HepG2 (cell line): ENCODE results near the gene CPAMD8. TPM values are rescaled to one million over a fixed set of nuclear protein-coding genes. Genes with fewer than 3 reads are reported as not detected.
A peak's percentile ranks its signal among the peaks of the same experiment; 100 is the strongest.

Experiments used
- CENPX ChIP-seq: sonication (generic); formaldehyde crosslinking; IDR thresholded peaks from 2 replicates; pipeline ENCODE4 v1.9.0; 2021; ENCODE audit warnings: mild to moderate bottlenecking, missing genetic modification reagents, moderate library complexity
- HNRNPUL1 ChIP-seq: fragments of 200-400 bp; formaldehyde crosslinking; IDR thresholded peaks from 2 replicates; pipeline ENCODE4 v1.6.1; 2017; ENCODE audit warnings: low read depth, mild to moderate bottlenecking, low read length, moderate library complexity
- HOXA9 ChIP-seq: sonication (generic); formaldehyde crosslinking; IDR thresholded peaks from 2 replicates; pipeline ENCODE4 v1.8.1; 2022; ENCODE audit warnings: missing genetic modification reagents, mild to moderate bottlenecking, moderate library complexity, borderline replicate concordance
- JARID2 ChIP-seq: sonication (generic); formaldehyde crosslinking; IDR thresholded peaks from 2 replicates; pipeline ENCODE4 v1.8.1; 2023; ENCODE audit warnings: missing genetic modification reagents, inconsistent platforms; ENCODE audit not compliant: insufficient replicate concordance
- MAFG ChIP-seq: sonication (generic); formaldehyde crosslinking; IDR thresholded peaks from 2 replicates; pipeline ENCODE4 v1.5.1; 2020; ENCODE audit warnings: mild to moderate bottlenecking, missing genetic modification reagents
- MXI1 ChIP-seq: IDR thresholded peaks from 3 replicates; pipeline ENCODE4 v1.6.1; 2012; ENCODE audit warnings: low read depth, low read length, inconsistent platforms, borderline replicate concordance
- NCOA5 ChIP-seq: sonication (generic); formaldehyde crosslinking; IDR thresholded peaks from 2 replicates; pipeline ENCODE4 v1.4.0; 2020; ENCODE audit warnings: missing genetic modification reagents
- NFIB ChIP-seq: sonication (generic); formaldehyde crosslinking; IDR thresholded peaks from 2 replicates; pipeline ENCODE4 v1.9.0; 2021; ENCODE audit warnings: missing genetic modification reagents, mild to moderate bottlenecking, borderline replicate concordance
- POGZ ChIP-seq: sonication (generic); formaldehyde crosslinking; IDR thresholded peaks from 2 replicates; pipeline ENCODE4 v1.4.0; 2020; ENCODE audit warnings: mild to moderate bottlenecking, missing genetic modification reagents
- RARG ChIP-seq: sonication (generic); formaldehyde crosslinking; IDR thresholded peaks from 2 replicates; pipeline ENCODE4 v1.4.0; 2020; ENCODE audit warnings: low read depth, mild to moderate bottlenecking, missing genetic modification reagents
- RCOR2 ChIP-seq: IDR thresholded peaks from 2 replicates; pipeline ENCODE4 v1.6.1; 2016; ENCODE audit warnings: missing biosample characterization, missing genetic modification reagents
- RFXANK ChIP-seq: IDR thresholded peaks from 2 replicates; pipeline ENCODE4 v1.6.1; 2016
- RXRB ChIP-seq: IDR thresholded peaks from 2 replicates; pipeline ENCODE4 v1.6.1; 2016; ENCODE audit warnings: borderline replicate concordance, missing genetic modification reagents, missing compliant biosample characterization
- SIN3A ChIP-seq: IDR thresholded peaks from 2 replicates; pipeline ENCODE4 v1.6.1; 2011; ENCODE audit warnings: low read depth, mild to moderate bottlenecking, control low read depth, low read length, borderline replicate concordance
- SP5 ChIP-seq: IDR thresholded peaks from 2 replicates; pipeline ENCODE4 v1.6.1; 2016; ENCODE audit warnings: low read depth, borderline replicate concordance
- ZBTB3 ChIP-seq: sonication (generic); formaldehyde crosslinking; IDR thresholded peaks from 2 replicates; pipeline ENCODE4 v1.4.0; 2020; ENCODE audit warnings: low read depth, mild to moderate bottlenecking, moderate library complexity, missing genetic modification reagents, borderline replicate concordance
- ZNF484 ChIP-seq: sonication (generic); formaldehyde crosslinking; IDR thresholded peaks from 2 replicates; pipeline ENCODE4 v1.5.1; 2020; ENCODE audit warnings: mild to moderate bottlenecking, low read depth, missing genetic modification reagents, borderline replicate concordance
- ZNF564 ChIP-seq: sonication (generic); formaldehyde crosslinking; IDR thresholded peaks from 2 replicates; pipeline ENCODE4 v1.8.1; 2023; ENCODE audit warnings: mild to moderate bottlenecking, missing genetic modification reagents
- ZNF570 ChIP-seq: sonication (generic); formaldehyde crosslinking; IDR thresholded peaks from 2 replicates; pipeline ENCODE4 v1.4.0; 2020; ENCODE audit warnings: mild to moderate bottlenecking, missing genetic modification reagents, borderline replicate concordance
- ZNF646 ChIP-seq: sonication (generic); formaldehyde crosslinking; IDR thresholded peaks from 2 replicates; pipeline ENCODE4 v1.9.0; 2021; ENCODE audit warnings: mild to moderate bottlenecking, missing genetic modification reagents
- ZNF678 ChIP-seq: sonication (generic); formaldehyde crosslinking; IDR thresholded peaks from 2 replicates; pipeline ENCODE4 v1.4.0; 2020; ENCODE audit warnings: mild to moderate bottlenecking, missing genetic modification reagents
- ZNF883 ChIP-seq: sonication (generic); formaldehyde crosslinking; IDR thresholded peaks from 2 replicates; pipeline ENCODE4 v1.5.1; 2020; ENCODE audit warnings: mild to moderate bottlenecking, missing genetic modification reagents; ENCODE audit errors: not compliant biosample characterization
- polyA plus RNA-seq, 8 experiments: library from polyadenylated mRNA; depleted of rRNA in 3 of 8; stranded (reverse) in 7 of 8; unstranded in 1 of 8; fragments of >200 nt; fragmentation: Illumina TruSeq in 4 of 8; extraction: Trizol in 4 of 8; gene quantifications; 2 replicates each; pipeline versions ENCODE4 v1.2.1 to v1.2.3, GENCODE V29; 2011 to 2016; ENCODE audit warnings: low read depth in 4 of 8, missing spikeins in 1 of 8, mixed read lengths in 1 of 8; ENCODE audit not compliant: insufficient read depth in 1 of 8
- total RNA-seq, 5 experiments: library from RNA; depleted of rRNA; stranded (reverse); fragments of >200 nt; fragmentation: Illumina TruSeq; extraction: Trizol; gene quantifications; 2 replicates each; pipeline ENCODE4 v1.2.3, GENCODE V29; 2016; ENCODE audit warnings: low read depth in 1 of 5
- TF ChIP-seq, protein P1 (sequence below): IDR thresholded peaks from 2 replicates; pipeline ENCODE4 v1.6.1; 2016; ENCODE audit warnings: missing compliant biosample characterization, missing genetic modification reagents, borderline replicate concordance

Gene CPAMD8
- total and polyA plus RNA-seq, 2 of the 13 experiments (the other 11 are each of a cell fraction or from before 2014, with no cell fraction given), result 0.29 to 0.34 TPM

DNA sequence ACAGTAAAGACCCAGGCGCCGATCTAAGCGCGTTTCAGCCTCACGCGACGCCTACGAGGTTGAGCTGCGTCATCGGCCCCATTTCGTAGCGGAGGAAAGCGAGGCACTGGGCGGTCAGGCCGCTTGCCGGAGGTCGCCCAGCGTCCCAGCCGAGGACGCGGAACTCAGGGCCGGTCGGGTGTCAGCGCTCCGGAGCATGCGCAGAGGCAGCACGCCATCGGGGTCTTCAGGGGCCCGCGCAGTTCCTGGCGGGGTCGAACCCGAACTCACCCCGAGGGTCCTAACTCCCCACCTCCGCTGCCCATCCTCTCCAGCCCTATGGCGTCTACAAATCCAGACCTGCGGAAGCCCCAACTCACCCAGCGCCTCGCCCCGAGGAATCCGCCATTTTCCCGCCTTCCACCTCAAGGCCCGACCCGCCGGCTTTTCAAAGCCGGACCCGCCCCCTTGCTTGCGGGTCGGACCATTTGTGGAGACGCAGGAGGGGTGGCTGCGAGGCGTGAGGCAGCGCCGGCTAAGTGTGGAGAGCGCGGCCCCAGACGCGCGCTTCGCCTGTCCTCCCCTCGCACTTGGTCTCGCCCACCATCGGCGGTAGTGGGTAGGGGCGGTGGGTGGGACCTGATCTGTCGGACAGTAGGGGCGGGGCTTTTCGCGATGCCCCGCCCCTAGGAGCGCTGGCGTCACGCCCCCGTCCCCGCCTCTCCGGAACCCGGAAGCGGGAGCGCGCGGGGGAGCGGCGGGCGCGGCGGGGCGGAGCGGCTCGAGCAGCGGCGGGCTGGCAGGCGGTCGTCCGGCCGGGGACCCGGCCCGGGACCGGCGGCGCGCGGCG lies 48.6 kb upstream of the CPAMD8 start, which contains the start of the genes HAUS8 and MYO9B (continued):
- TF ChIP-seq NCOA5 (CRISPR knock-in tag) (no peak), NFIB (CRISPR knock-in tag) (no peak), HOXA9 (CRISPR knock-in tag) (no peak), ZBTB3 (CRISPR knock-in tag) (no peak), SP5 (peak; percentile 89), ZNF570 (CRISPR knock-in tag) (no peak), RXRB (CRISPR knock-in tag) (peak; percentile 60), ZNF883 (CRISPR knock-in tag) (no peak), RFXANK (CRISPR knock-in tag) (no peak), SIN3A (peak; percentile 97; the same call in 1 of the 2 replicates), MXI1 (peak; percentile 88; the same call in 2 of the 3 replicates), ZNF678 (CRISPR knock-in tag) (peak; percentile 72; the same call in 1 of the 2 replicates), RARG (CRISPR knock-in tag) (no peak; the same call in 1 of the 2 replicates), ZNF484 (no peak), HNRNPUL1 (0 out of 2 replicates have a peak, but pooled peaks have one; percentile 44), ZNF564 (CRISPR knock-in tag) (no peak), MAFG (no peak), RCOR2 (CRISPR knock-in tag) (no peak), JARID2 (CRISPR knock-in tag) (no peak), POGZ (peak; percentile 88), ZNF646 (CRISPR knock-in tag) (no peak), CENPX (no peak)
- TF ChIP-seq, protein P1, sequence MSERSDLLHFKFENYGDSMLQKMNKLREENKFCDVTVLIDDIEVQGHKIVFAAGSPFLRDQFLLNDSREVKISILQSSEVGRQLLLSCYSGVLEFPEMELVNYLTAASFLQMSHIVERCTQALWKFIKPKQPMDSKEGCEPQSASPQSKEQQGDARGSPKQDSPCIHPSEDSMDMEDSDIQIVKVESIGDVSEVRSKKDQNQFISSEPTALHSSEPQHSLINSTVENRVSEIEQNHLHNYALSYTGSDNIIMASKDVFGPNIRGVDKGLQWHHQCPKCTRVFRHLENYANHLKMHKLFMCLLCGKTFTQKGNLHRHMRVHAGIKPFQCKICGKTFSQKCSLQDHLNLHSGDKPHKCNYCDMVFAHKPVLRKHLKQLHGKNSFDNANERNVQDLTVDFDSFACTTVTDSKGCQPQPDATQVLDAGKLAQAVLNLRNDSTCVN (CRISPR knock-in tag), result no peak
